Natural killer cell treated with Interleukin-12 subunit alpha and Interleukin-12 subunit beta and Interleukin-15 and Interleukin-18, amount 100 ng/mL, for 72 hours (primary cell): ENCODE results near the gene SPRR2B. TPM values are rescaled to one million over a fixed set of nuclear protein-coding genes. Genes with fewer than 3 reads are reported as not detected.
"Not testable (repeated sequence)": the region's sequence is repeated elsewhere in the genome, so short reads cannot be mapped to it uniquely, and the experiment has no call there.

Experiments used
- ATAC-seq, 2 donors: fragments of 150-1000 bp; cut with Tn5 transposase in 1 of 2; sonication (Bioruptor Pico), chemical (Tn5 transposase) in 1 of 2; 2 replicates each; pipeline ENCODE4 v1.10.0; 2021
- DNase-seq: peaks from one replicate; pipeline ENCODE4 v3.0.0; 2022; ENCODE audit warnings: low spot score
- H3K27ac Mint-ChIP-seq, 2 donors: 1 replicate in 1 of 2; 2 replicates in 1 of 2; pipeline ENCODE4 v1.8.0; 2022; ENCODE audit warnings: mixed read lengths in 2 of 2, mild to moderate bottlenecking in 1 of 2, moderate library complexity in 1 of 2
- H3K27me3 Mint-ChIP-seq, 2 donors: 1 replicate in 1 of 2; 2 replicates in 1 of 2; pipeline ENCODE4 v1.8.0; 2022; ENCODE audit warnings: mixed read lengths in 2 of 2
- H3K36me3 Mint-ChIP-seq: one replicate; pipeline ENCODE4 v1.8.0; 2022; ENCODE audit warnings: mixed read lengths
- H3K4me1 Mint-ChIP-seq, 2 donors: 1 replicate in 1 of 2; 2 replicates in 1 of 2; pipeline ENCODE4 v1.8.0; 2022; ENCODE audit warnings: low read depth in 2 of 2, mixed read lengths in 2 of 2, mild to moderate bottlenecking in 1 of 2
- H3K4me3 Mint-ChIP-seq: one replicate; pipeline ENCODE4 v1.8.0; 2022; ENCODE audit warnings: mixed read lengths
- H3K9me3 Mint-ChIP-seq: 2 replicates; pipeline ENCODE4 v1.8.0; 2022; ENCODE audit warnings: mixed read lengths
- total RNA-seq, 2 donors: library from RNA; stranded (reverse); gene quantifications; one replicate each; pipeline ENCODE4 v1.2.3, GENCODE V29; 2022

The SPRR2B gene
- total RNA-seq, 2 donors from 2014 or later, result not detected

GRCh38 chr1:153058826-153059784 is 12.3 kb downstream of the SPRR2B start:
- ATAC-seq, result no peak
- no peaks in the 10 kb centered on the region for H3K4me1 Mint-ChIP-seq

DNA sequence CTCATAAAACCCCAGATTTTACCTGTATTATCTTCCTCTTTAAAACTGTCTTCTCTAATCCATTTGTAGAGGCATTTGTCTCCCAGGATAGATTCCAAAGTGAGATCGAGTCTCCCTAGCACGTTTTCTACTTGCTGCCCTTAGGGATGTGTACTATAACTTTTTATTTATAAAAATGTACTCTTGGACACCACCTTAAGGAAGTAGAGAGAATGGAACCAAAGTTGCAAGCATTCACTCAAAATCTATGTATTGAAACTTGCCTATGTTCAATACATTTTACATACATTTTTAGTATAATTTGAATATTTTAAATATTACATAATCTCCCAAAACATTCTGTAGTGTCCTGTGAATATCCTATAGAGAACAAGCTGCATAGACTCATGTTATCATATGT is 13.3 kb downstream of the SPRR2B start:
- no peaks in the 10 kb centered on the region for H3K9me3 Mint-ChIP-seq

More at GRCh38 chr1:153058826-153059784, 12.3 kb downstream of the SPRR2B start:
- DNase-seq, result no peak
- H3K9me3 Mint-ChIP-seq, result no peaks in the 10 kb centered on the region
- no peak overlapping the region for H3K4me3 Mint-ChIP-seq
- no peaks in the 10 kb centered on the region for H3K36me3 Mint-ChIP-seq
- H3K27ac Mint-ChIP-seq, result no peak overlapping the region
- peaks cover 27 to 42% of the 10 kb centered on the region in 2 donors for H3K27me3 Mint-ChIP-seq

GRCh38 chr1:153057375-153057774 is 14.0 kb downstream of the SPRR2B start, which contains the start of gene SPRR2A:
Gene SPRR2A (minus strand): TSS chr1:153057512. CDS start chr1:153056735, 777 bp downstream.
- ATAC-seq (no peak), DNase-seq (no peak)
- Mint-ChIP-seq H3K4me1 (no peaks in the 10 kb centered on the region), H3K27me3 (peaks cover 35 to 58% of the 10 kb centered on the region in 2 donors), H3K9me3 (peaks cover 3% of the 10 kb centered on the region), H3K27ac (no peak within 1 kb of the TSS), H3K4me3 (no peak within 1 kb of the TSS), H3K36me3 (no peaks in the 10 kb centered on the region)

More for the DNA sequence above, 13.3 kb downstream of the SPRR2B start:
- H3K4me3 Mint-ChIP-seq, result no peak overlapping the region
- no peak overlapping the region for H3K27ac Mint-ChIP-seq
- H3K4me1 Mint-ChIP-seq, result no peaks in the 10 kb centered on the region
- ATAC-seq (no peak), DNase-seq (no peak)
- H3K36me3 Mint-ChIP-seq, result no peaks in the 10 kb centered on the region
- peaks cover 28 to 51% of the 10 kb centered on the region in 2 donors for H3K27me3 Mint-ChIP-seq

DNA sequence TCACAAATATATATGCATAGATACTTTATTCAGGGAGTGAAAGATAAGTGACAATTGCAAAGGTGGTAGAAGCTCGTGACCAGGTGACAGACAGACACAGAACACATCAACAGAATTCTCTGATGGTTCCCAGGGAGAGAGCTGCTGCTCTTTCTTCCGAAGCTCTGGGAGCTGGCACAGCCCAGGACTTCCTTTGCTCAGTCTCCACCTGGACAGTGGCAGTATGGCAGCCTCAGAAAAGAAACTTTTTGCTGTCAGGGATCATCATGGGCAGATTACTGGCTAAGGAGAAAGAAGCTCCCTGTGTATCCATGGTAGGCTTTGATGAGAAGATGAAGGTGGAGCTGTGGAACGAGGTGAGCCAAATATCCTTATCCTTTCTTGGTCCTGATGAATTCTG is 15.3 kb downstream of the SPRR2B start:
- not testable (repeated sequence) for H3K4me1 Mint-ChIP-seq, H3K36me3 Mint-ChIP-seq, H3K9me3 Mint-ChIP-seq, H3K4me3 Mint-ChIP-seq, ATAC-seq, DNase-seq, H3K27ac Mint-ChIP-seq
- H3K27me3 Mint-ChIP-seq, result peaks cover 39 to 65% of the 10 kb centered on the region in 2 donors

- Mint-ChIP-seq H3K36me3 (no peaks in the 10 kb centered on the region), H3K9me3 (peaks cover 3% of the 10 kb centered on the region), H3K27ac (no peak overlapping the region), H3K4me3 (no peak overlapping the region), H3K4me1 (no peaks in the 10 kb centered on the region), H3K27me3 (peaks cover 35 to 64% of the 10 kb centered on the region in 2 donors)
- ATAC-seq, result peak in 1 of 2 donors; percentile 31
- no peak for DNase-seq
Observed at GRCh38 chr1:153049211-153049610, 22.2 kb downstream of the SPRR2B start.

- Mint-ChIP-seq H3K27ac (no peak within 1 kb of the TSS), H3K27me3 (peaks cover 37 to 81% of the 10 kb centered on the region in 2 donors), H3K9me3 (no peaks in the 10 kb centered on the region), H3K36me3 (no peaks in the 10 kb centered on the region), H3K4me3 (no peak within 1 kb of the TSS), H3K4me1 (no peaks in the 10 kb centered on the region)
- no peak for ATAC-seq
- no peak for DNase-seq
Observed at GRCh38 chr1:153040950-153041631, 30.3 kb downstream of the SPRR2B start, which contains the start of gene SPRR2D. Gene SPRR2D (minus strand): TSS chr1:153041120. CDS start chr1:153040346, 774 bp downstream.

- H3K27me3 Mint-ChIP-seq, result peaks cover 21 to 51% of the 10 kb centered on the region in 2 donors
- ATAC-seq, result no peak
- H3K4me1 Mint-ChIP-seq, result no peaks in the 10 kb centered on the region
- H3K36me3 Mint-ChIP-seq, result no peaks in the 10 kb centered on the region
- no peak for DNase-seq
- no peak overlapping the region for H3K27ac Mint-ChIP-seq
- H3K4me3 Mint-ChIP-seq, result no peak overlapping the region
- no peaks in the 10 kb centered on the region for H3K9me3 Mint-ChIP-seq
Observed at GRCh38 chr1:153035211-153035610, 36.2 kb downstream of the SPRR2B start.

DNA sequence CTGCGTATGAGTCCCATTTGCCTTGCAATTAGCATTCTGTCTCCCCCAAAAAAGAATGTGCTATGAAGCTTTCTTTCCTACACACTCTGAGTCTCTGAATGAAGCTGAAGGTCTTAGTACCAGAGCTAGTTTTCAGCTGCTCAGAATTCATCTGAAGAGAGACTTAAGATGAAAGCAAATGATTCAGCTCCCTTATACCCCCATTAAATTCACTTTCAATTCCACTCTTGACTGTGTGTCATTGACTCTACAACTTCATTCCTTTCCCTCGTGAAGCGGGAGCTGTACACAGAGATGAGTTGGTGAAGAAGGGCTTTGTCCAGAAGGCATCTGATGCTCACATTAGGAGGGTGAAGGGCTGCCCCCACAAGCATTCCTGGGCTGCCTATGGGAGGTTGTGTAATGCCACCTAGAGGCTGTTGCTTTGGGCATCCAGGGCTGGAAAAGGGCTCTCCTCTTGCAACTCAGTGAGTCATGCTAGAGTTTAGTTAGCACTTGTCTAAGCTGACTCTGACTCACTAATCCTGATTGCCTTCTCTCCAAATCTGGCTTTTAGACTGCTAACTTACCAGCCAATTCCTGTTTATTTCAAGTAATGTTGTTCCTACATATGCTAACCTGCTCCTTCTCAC is 38.6 kb downstream of the SPRR2B start:
- Mint-ChIP-seq H3K27ac (no peak overlapping the region), H3K9me3 (no peaks in the 10 kb centered on the region), H3K27me3 (peaks cover 20 to 47% of the 10 kb centered on the region in 2 donors), H3K4me3 (no peak overlapping the region), H3K4me1 (no peaks in the 10 kb centered on the region), H3K36me3 (no peaks in the 10 kb centered on the region)
- DNase-seq (no peak), ATAC-seq (no peak)

GRCh38 chr1:153032073-153032472 is 39.3 kb downstream of the SPRR2B start:
- no peaks in the 10 kb centered on the region for H3K36me3 Mint-ChIP-seq
- DNase-seq (no peak), ATAC-seq (no peak)
- H3K9me3 Mint-ChIP-seq, result no peaks in the 10 kb centered on the region
- no peak overlapping the region for H3K4me3 Mint-ChIP-seq
- H3K27ac Mint-ChIP-seq, result no peak overlapping the region
- H3K27me3 Mint-ChIP-seq, result peaks cover 20 to 40% of the 10 kb centered on the region in 2 donors
- H3K4me1 Mint-ChIP-seq, result no peaks in the 10 kb centered on the region

DNA sequence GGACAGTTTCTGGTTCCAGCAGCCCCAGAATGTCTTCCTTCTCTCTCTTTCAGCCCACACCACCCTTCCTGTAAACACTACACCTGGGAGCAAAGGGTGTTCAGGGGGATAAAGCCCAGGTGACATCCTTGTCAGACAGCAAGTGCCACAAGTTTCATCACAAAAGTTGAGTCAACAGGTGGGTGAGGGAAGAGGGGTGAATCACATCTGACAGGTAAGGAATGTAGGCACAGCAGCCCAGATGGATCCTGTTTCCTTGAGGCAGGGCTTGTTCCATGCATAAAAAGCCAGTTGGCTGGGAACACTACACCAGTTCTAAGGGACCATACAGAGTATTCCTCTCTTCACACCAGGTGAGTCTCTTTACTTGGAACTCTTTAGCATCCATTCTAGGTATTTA is 40.5 kb downstream of the SPRR2B start, which contains the start of gene SPRR1B:
Gene SPRR1B, plus strand, starts transcription at position 309 of the 400 bp plus-strand sequence. CDS start 1,143 bp downstream, outside the sequence.
- no peak within 1 kb of the TSS for H3K27ac Mint-ChIP-seq
- DNase-seq (no peak), ATAC-seq (no peak)
- peaks cover 17 to 32% of the 10 kb centered on the region in 2 donors for H3K27me3 Mint-ChIP-seq
- no peaks in the 10 kb centered on the region for H3K36me3 Mint-ChIP-seq
- no peak within 1 kb of the TSS for H3K4me3 Mint-ChIP-seq
- H3K4me1 Mint-ChIP-seq, result no peaks in the 10 kb centered on the region
- no peaks in the 10 kb centered on the region for H3K9me3 Mint-ChIP-seq

- Mint-ChIP-seq H3K4me3 (no peak overlapping the region), H3K27ac (no peak overlapping the region), H3K4me1 (no peaks in the 10 kb centered on the region), H3K36me3 (no peaks in the 10 kb centered on the region), H3K27me3 (peaks cover 15 to 32% of the 10 kb centered on the region in 2 donors), H3K9me3 (no peaks in the 10 kb centered on the region)
- no peak for DNase-seq
- no peak for ATAC-seq
Observed at GRCh38 chr1:153028766-153029165, 42.6 kb downstream of the SPRR2B start.

GRCh38 chr1:153025797-153026196 is 45.6 kb downstream of the SPRR2B start:
- Mint-ChIP-seq H3K27me3 (peaks cover 23 to 49% of the 10 kb centered on the region in 2 donors), H3K27ac (no peak overlapping the region), H3K36me3 (no peaks in the 10 kb centered on the region), H3K4me3 (no peak overlapping the region), H3K4me1 (no peaks in the 10 kb centered on the region), H3K9me3 (no peaks in the 10 kb centered on the region)
- ATAC-seq (no peak), DNase-seq (no peak)

- no peak overlapping the region for H3K4me3 Mint-ChIP-seq
- peaks cover 28 to 58% of the 10 kb centered on the region in 2 donors for H3K27me3 Mint-ChIP-seq
- H3K9me3 Mint-ChIP-seq, result no peaks in the 10 kb centered on the region
- H3K27ac Mint-ChIP-seq, result no peak overlapping the region
- H3K4me1 Mint-ChIP-seq, result no peaks in the 10 kb centered on the region
- DNase-seq, result no peak
- no peak for ATAC-seq
- no peaks in the 10 kb centered on the region for H3K36me3 Mint-ChIP-seq
Observed at GRCh38 chr1:153024413-153024812, 47.0 kb downstream of the SPRR2B start.
